Spleen (tissue), 11 donors: Measurements from ENCODE around the gene GPRC5D. TPM values are rescaled to one million over a fixed set of nuclear protein-coding genes. Genes with fewer than 3 reads are reported as not detected.

Source experiments
- DNase-seq: peaks from one replicate; pipeline ENCODE4 v3.0.0-alpha.2; 2020
- H3K27ac ChIP-seq, 8 donors: fragments of 200-600 bp; sonication (generic) in 7 of 8; 1 replicate in 4 of 8; 2 replicates in 4 of 8; pipeline versions ENCODE4 v1.5.0 to v1.8.0; 2016 to 2021; ENCODE audit warnings: inconsistent platforms in 4 of 8, mild to moderate bottlenecking in 4 of 8, moderate library complexity in 1 of 8
- H3K27me3 ChIP-seq, 7 donors: fragments of 200-600 bp; sonication (generic) in 6 of 7; replicated peaks in 1 of 7; 1 replicate in 4 of 7; 2 replicates in 3 of 7; pipeline versions ENCODE4 v1.5.0 to v1.8.0; 2016 to 2021; ENCODE audit warnings: inconsistent platforms in 3 of 7, mild to moderate bottlenecking in 1 of 7
- H3K36me3 ChIP-seq, 6 donors: fragments of 200-600 bp; sonication (generic) in 5 of 6; 1 replicate in 4 of 6; 2 replicates in 2 of 6; pipeline versions ENCODE4 v1.5.0 to v1.8.0; 2016 to 2021; ENCODE audit warnings: inconsistent platforms in 2 of 6
- H3K4me1 ChIP-seq, 6 donors: fragments of 200-600 bp; sonication (generic) in 5 of 6; 1 replicate in 3 of 6; 2 replicates in 3 of 6; pipeline versions ENCODE4 v1.5.0 to v1.8.0; 2016 to 2021; ENCODE audit warnings: inconsistent platforms in 3 of 6
- H3K4me3 ChIP-seq, 8 donors: fragments of 200-600 bp; sonication (generic) in 7 of 8; 1 replicate in 4 of 8; 2 replicates in 4 of 8; pipeline versions ENCODE4 v1.5.0 to v1.8.0; 2016 to 2021; ENCODE audit warnings: inconsistent platforms in 4 of 8, mild to moderate bottlenecking in 4 of 8, moderate library complexity in 2 of 8
- H3K9me3 ChIP-seq, 8 donors: fragments of 200-600 bp; sonication (generic) in 7 of 8; 1 replicate in 4 of 8; 2 replicates in 4 of 8; pipeline versions ENCODE4 v1.5.0 to v1.8.0; 2016 to 2021; ENCODE audit warnings: inconsistent platforms in 4 of 8
- POLR2A ChIP-seq, 3 donors: fragments of 450-650 bp; IDR thresholded peaks; one replicate each; pipeline ENCODE4 v1.5.1; 2017; ENCODE audit warnings: antibody characterized with exemption in 3 of 3, mild to moderate bottlenecking in 1 of 3
- POLR2AphosphoS5 ChIP-seq, 3 donors: sonication (generic); formaldehyde crosslinking; IDR thresholded peaks; one replicate each; pipeline ENCODE4 v1.5.1; 2017; ENCODE audit warnings: antibody characterized with exemption in 3 of 3
- WGBS, 5 donors: extraction: QIAGEN DNeasy Blood & Tissue Kit in 3 of 5; methylation state at CpG; one replicate each; pipeline versions ENCODE4 v1.1.5 to v1.1.7; 2013 to 2018; 5-methylcytosine and 5-hydroxymethylcytosine counted together
- intact Hi-C: fragments of 100-400 bp; cut with DNase I; formaldehyde crosslinking; loops from one replicate; pipeline ENCODE4 v1.15.0; 2023; ENCODE audit warnings: low total_unique reads
- polyA plus RNA-seq, 3 donors: library from polyadenylated mRNA; stranded (reverse); fragments of 200-250 nt; gene quantifications; one replicate each; pipeline ENCODE4 v1.2.1, GENCODE V29; 2013
- total RNA-seq, 7 donors: library from RNA; depleted of rRNA in 3 of 7; stranded (reverse); fragments of >200 nt in 3 of 7; fragmentation: NEBNext Ultra II Directional in 4 of 7; extraction: Animal tissue kit (Norgen Biotek cat#: 25700) in 4 of 7; gene quantifications; one replicate each; pipeline versions ENCODE4 v1.1.0 to v1.2.1, GENCODE V29; 2016 to 2021
- TF ChIP-seq, protein P1 (sequence below), 11 experiments: fragments of 200-600 bp in 7 of 11; fragments of 450-650 bp in 4 of 11; sonication (generic) in 4 of 11; IDR thresholded peaks in 8 of 11; conservative IDR thresholded peaks in 3 of 11; 1 replicate in 7 of 11; 2 replicates in 4 of 11; pipeline versions ENCODE4 v1.4.0 to v1.8.0; 2016 to 2021; ENCODE audit warnings: antibody characterized with exemption in 11 of 11, inconsistent platforms in 4 of 11, mild to moderate bottlenecking in 1 of 11
- donor health status: healthy with polysubstance abuse.
- donor health status: DM: no; HTN: no; CAD: no; lungs with moderate emphysema.
- donor health status: DM: no; HTN: no; CAD: no.
- donor health status: Bipolar disorder and iron deficiency.
- donor health status: healthy.
- donor health status: DM: no; HTN: no; CAD: no.
- donor health status: DM: yes; HTN: yes; CAD: no.

The GPRC5D gene
- total and polyA plus RNA-seq, 10 donors, result 0.23 to 1.4 (median 0.41) TPM; not detected in 5

DNA sequence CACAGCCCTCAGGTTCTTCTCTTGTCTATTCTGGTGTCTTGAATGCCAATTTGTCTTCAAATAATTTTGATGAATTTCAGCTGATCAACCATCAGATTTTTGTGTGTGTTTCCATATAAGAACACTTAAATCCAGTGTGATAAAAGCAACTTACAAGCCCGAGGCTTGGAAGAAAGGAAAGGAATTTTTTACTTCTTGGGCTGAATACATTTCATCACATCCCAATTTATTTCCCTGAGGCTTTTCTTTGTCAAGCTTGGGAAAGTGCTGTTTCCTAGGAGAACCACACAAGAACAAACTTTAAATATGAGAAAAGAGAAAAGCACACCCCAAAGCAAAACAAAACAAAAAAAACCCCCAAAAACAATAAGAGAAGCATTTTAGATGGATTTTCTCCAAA is 26.6 kb downstream of the GPRC5D start:
- TF ChIP-seq POLR2AphosphoS5 (IDR thresholded peaks at IDR 0.05), result no peak
- TF ChIP-seq, protein P1, sequence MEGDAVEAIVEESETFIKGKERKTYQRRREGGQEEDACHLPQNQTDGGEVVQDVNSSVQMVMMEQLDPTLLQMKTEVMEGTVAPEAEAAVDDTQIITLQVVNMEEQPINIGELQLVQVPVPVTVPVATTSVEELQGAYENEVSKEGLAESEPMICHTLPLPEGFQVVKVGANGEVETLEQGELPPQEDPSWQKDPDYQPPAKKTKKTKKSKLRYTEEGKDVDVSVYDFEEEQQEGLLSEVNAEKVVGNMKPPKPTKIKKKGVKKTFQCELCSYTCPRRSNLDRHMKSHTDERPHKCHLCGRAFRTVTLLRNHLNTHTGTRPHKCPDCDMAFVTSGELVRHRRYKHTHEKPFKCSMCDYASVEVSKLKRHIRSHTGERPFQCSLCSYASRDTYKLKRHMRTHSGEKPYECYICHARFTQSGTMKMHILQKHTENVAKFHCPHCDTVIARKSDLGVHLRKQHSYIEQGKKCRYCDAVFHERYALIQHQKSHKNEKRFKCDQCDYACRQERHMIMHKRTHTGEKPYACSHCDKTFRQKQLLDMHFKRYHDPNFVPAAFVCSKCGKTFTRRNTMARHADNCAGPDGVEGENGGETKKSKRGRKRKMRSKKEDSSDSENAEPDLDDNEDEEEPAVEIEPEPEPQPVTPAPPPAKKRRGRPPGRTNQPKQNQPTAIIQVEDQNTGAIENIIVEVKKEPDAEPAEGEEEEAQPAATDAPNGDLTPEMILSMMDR (IDR thresholded peaks at IDR 0.05 in 8 of 11, conservative IDR thresholded peaks at IDR 0.05 in 3 of 11), result no peak
- no peak for TF ChIP-seq POLR2A (IDR thresholded peaks at IDR 0.05)
- H3K36me3 ChIP-seq, result peaks cover 0 to 11% (median 0%) of the 10 kb centered on the region in 6 donors
- WGBS, 5 donors, result 55 to 84% (median 63%) methylated on average over 1 of the region's 1 CpG
- DNase-seq, result no peak
- no peaks in the 10 kb centered on the region for H3K9me3 ChIP-seq
- H3K4me3 ChIP-seq, result no peak overlapping the region
- H3K27ac ChIP-seq, result no peak overlapping the region
- no peaks in the 10 kb centered on the region for H3K27me3 ChIP-seq
- peaks cover 0 to 15% (median 0%) of the 10 kb centered on the region in 6 donors for H3K4me1 ChIP-seq
- intact Hi-C loops, result no loop called here

DNA sequence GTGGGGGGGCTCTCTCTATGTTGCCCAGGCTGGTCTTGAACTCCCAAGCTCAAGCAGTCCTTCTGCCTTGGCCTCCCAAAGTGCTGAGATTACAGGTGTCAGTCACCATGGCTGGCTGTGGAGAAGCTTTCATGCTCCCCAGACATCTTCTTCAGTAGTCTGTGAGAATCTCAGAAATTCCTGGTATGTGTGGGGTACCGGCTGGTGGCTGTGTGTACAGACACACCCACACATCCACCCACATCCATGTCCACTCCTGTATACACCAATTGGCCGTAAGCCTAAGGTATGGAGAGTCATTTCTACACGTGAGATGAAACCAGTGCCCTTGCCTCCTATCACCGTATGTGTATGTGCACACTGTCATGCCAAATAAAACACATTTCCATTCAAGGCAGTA is 27.8 kb downstream of the GPRC5D start:
- WGBS, 5 donors, result 80 to 89% (median 86%) methylated on average over 4 of the region's 4 CpGs
- Histone ChIP-seq H3K27me3 (no peaks in the 10 kb centered on the region), H3K27ac (no peak overlapping the region), H3K4me1 (peaks cover 0 to 15% (median 0%) of the 10 kb centered on the region in 6 donors), H3K4me3 (no peak overlapping the region), H3K9me3 (no peaks in the 10 kb centered on the region), H3K36me3 (no peaks in the 10 kb centered on the region)
- intact Hi-C loops, result no loop called here
- TF ChIP-seq POLR2A (IDR thresholded peaks at IDR 0.05) (no peak), POLR2AphosphoS5 (IDR thresholded peaks at IDR 0.05) (no peak)
- TF ChIP-seq, protein P1 (IDR thresholded peaks at IDR 0.05 in 8 of 11, conservative IDR thresholded peaks at IDR 0.05 in 3 of 11), result no peak
- no peak for DNase-seq

DNA sequence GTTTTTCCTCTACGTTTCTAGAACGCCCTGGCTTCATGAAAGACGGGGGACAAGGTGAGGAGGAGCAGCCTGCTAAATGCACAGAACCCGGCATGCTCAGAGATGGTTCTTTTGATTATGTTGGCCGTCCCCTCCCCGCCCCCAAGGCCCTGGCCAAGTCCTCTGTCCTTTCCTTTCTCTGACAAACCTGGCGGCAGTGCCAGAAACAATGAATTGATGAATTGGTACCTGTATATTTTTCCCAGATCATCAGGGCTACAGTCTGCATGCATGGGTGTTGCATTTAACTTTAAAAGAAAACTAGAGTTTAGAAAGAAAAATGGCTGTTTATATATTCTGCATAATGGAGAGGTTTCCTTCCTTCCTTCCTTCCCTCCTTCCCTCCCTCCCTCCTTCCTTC is 29.0 kb downstream of the GPRC5D start:
- H3K27me3 ChIP-seq, result no peaks in the 10 kb centered on the region
- no peak overlapping the region for H3K27ac ChIP-seq
- TF ChIP-seq POLR2A (IDR thresholded peaks at IDR 0.05) (no peak), POLR2AphosphoS5 (IDR thresholded peaks at IDR 0.05) (no peak)
- TF ChIP-seq, protein P1 (IDR thresholded peaks at IDR 0.05 in 8 of 11, conservative IDR thresholded peaks at IDR 0.05 in 3 of 11), result no peak
- DNase-seq, result no peak
- WGBS, 5 donors, result 91 to 95% (median 94%) methylated on average over 7 of the region's 7 CpGs
- intact Hi-C loops, result no loop called here
- H3K9me3 ChIP-seq, result no peaks in the 10 kb centered on the region
- peaks cover 0 to 10% (median 0%) of the 10 kb centered on the region in 6 donors for H3K4me1 ChIP-seq
- H3K36me3 ChIP-seq, result no peaks in the 10 kb centered on the region
- H3K4me3 ChIP-seq, result no peak overlapping the region

DNA sequence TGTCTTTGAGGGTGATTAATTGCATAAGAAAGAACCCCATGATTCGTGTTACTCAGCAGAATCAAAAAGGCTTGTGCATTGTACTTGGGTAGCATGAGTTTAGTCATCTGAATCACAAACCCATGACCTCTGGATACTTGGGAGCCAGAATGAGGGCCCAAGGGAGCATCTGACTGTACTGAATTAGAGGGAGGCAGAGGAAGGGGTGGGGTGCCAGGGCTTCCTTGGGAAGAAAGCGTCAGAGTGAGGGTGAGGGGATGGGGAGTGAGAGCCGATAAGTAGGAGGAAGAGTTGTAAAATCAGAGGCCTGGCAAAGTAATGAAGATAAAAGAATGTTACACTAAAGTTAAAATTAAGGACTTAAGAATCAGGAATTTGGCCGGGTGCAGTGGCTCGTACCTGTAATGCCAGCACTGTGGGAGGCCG is 29.8 kb downstream of the GPRC5D start:
- 60 to 84% (median 69%) methylated on average over 6 of the region's 6 CpGs for WGBS, 5 donors
- Histone ChIP-seq H3K27me3 (no peaks in the 10 kb centered on the region), H3K36me3 (no peaks in the 10 kb centered on the region), H3K9me3 (no peaks in the 10 kb centered on the region), H3K27ac (peak overlapping the region in 1 of 8 donors; percentile 14), H3K4me3 (no peak overlapping the region), H3K4me1 (peaks cover 0 to 10% (median 4%) of the 10 kb centered on the region in 6 donors)
- TF ChIP-seq POLR2AphosphoS5 (IDR thresholded peaks at IDR 0.05), result no peak
- TF ChIP-seq POLR2A (IDR thresholded peaks at IDR 0.05), result no peak
- TF ChIP-seq, protein P1 (IDR thresholded peaks at IDR 0.05 in 8 of 11, conservative IDR thresholded peaks at IDR 0.05 in 3 of 11), result no peak
- DNase-seq, result no peak
- intact Hi-C loops, result no loop called here
